ENCODE measurements around the gene CNNM1. TPM values are rescaled to one million over a fixed set of nuclear protein-coding genes. Genes with fewer than 3 reads are reported as not detected.

Gene CNNM1
- total RNA-seq, 2 experiments from 2014 or later: 1.4 to 1.5 TPM

DNA sequence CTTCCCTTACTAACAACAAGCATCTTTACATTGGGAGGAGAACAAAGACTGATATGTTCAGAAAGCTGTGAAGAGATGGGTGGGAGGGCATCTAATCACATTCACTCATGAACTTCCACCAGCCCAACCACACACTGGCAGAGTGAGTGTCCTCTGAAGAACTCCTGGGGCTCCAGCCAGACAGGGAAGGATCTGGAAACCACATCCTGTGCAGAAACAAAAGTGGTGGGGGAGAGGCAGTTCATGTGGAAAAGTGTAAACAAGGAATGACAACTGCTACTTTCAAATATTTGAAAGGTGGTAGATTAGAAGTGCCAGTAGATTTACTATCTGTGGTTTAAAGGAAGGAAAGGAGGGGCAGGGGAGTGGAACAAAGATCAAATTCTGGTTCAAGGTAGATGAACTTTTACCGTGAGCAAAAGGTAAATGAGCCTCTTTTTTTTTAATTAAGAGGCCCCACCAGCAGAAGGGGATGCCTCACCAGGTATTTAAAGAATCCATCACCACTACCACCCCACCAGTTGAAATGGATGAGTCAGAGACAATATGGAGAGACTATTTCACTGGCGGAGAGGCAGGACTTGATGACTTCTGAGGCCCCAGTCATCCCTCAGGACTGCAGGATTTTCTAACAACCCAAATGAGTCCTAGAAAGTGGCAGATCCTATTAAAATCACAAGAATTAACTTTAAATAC lies 66.7 kb downstream of the CNNM1 start:
- H3K9me3 Mint-ChIP-seq (ENCODE audit: low read depth): no peaks in the 10 kb centered on the region
- H3K4me3 Mint-ChIP-seq: no peak overlapping the region
- H3K27me3 Mint-ChIP-seq: no peaks in the 10 kb centered on the region
- intact Hi-C loops (cut with DNase I, micrococcal nuclease): no loop called here
- H3K27ac Mint-ChIP-seq: no peak overlapping the region
- ATAC-seq (no peak), DNase-seq (no peak)
- peaks cover 8% of the 10 kb centered on the region for H3K4me1 Mint-ChIP-seq
- ChIA-PET CTCF (no interaction called here), POLR2A (no interaction called here)
- H3K36me3 Mint-ChIP-seq (ENCODE audit: low read depth): peaks cover 18% of the 10 kb centered on the region

DNA sequence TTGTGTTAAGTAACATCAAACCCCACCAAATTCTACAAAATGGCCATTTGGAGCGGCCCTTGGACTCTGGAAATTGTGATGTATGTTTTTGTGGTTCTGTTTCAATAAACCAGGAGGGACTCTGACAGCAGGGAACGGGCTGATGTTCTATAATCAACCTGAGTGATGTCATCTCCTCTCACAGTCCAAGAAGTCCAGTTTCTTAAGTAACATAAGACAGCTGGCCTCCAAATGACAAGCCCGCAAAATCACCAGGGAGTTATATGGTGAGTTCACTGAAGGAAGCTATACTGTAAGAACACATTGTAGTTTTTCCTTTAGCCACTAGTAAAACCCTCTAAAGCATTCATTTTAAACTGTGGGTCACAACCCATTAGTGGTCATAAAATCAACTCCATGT lies 67.3 kb downstream of the CNNM1 start:
- CTCF ChIA-PET: no interaction called here
- no peaks in the 10 kb centered on the region for H3K27me3 Mint-ChIP-seq
- peaks cover 20% of the 10 kb centered on the region for H3K36me3 Mint-ChIP-seq (ENCODE audit: low read depth)
- H3K27ac Mint-ChIP-seq: no peak overlapping the region
- no peaks in the 10 kb centered on the region for H3K9me3 Mint-ChIP-seq (ENCODE audit: low read depth)
- no peak for ATAC-seq
- POLR2A ChIA-PET: no interaction called here
- no peak overlapping the region for H3K4me3 Mint-ChIP-seq
- DNase-seq: no peak
- intact Hi-C loops (cut with DNase I, micrococcal nuclease): no loop called here
- peaks cover 8% of the 10 kb centered on the region for H3K4me1 Mint-ChIP-seq

DNA sequence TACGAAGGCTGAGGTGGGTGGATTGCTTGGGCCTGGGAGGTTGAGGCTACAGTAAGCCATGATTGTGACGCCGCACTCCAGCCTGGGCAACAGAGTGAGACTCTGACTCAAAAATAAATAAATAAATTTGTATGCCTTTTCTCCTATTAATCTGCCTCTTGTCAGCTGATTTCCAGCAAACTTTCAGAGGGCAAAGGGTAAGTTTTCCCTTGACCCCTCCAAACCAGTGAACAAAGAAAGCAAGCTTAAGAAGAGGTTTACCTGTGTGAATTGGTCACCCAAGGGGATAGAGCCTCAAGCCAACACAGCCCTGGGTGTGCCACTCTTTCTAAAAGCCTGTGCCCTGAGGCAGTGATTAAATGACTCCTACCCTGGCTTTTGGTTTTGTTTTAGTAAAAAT lies 70.5 kb downstream of the CNNM1 start:
- ATAC-seq: no peak
- ChIA-PET CTCF (no interaction called here), POLR2A (no interaction called here)
- Mint-ChIP-seq H3K27ac (no peak overlapping the region), H3K27me3 (no peaks in the 10 kb centered on the region), H3K4me1 (peaks cover 3% of the 10 kb centered on the region), H3K9me3 (ENCODE audit: low read depth) (no peaks in the 10 kb centered on the region), H3K36me3 (ENCODE audit: low read depth) (peaks cover 33% of the 10 kb centered on the region), H3K4me3 (no peak overlapping the region)
- no peak for DNase-seq
- intact Hi-C loops (cut with DNase I, micrococcal nuclease): no loop called here

DNA sequence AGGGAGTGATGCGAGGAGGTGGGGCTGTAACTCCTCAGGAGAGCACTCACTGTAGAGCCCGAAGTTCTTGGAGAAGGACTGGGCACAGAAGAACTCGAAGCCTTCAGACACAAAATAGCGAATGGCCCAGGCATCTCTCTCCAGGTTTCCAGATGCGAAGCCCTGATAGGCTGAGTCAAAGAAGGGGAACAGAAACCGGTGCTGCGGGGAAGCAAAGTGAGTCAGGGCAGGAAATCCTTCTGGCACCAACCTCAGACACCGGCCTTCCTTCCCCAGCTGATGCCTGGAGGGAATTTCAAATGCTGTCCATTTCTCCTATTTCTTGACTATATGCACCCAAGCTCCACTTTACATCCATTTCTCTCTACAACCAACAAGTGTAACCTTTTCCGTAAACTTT lies 74.5 kb downstream of the CNNM1 start:
- ChIA-PET CTCF (interaction anchor here (0.7 to 1.2 kb wide), 2 partner anchors 12 to 172 kb away, joined by 3 to 4 read pairs; no protein-coding TSS in a partner anchor), POLR2A (no interaction called here)
- Mint-ChIP-seq H3K9me3 (ENCODE audit: low read depth) (no peaks in the 10 kb centered on the region), H3K4me3 (no peak overlapping the region), H3K36me3 (ENCODE audit: low read depth) (peaks cover 29% of the 10 kb centered on the region), H3K27ac (no peak overlapping the region), H3K4me1 (no peaks in the 10 kb centered on the region), H3K27me3 (no peaks in the 10 kb centered on the region)
- ATAC-seq (no peak), DNase-seq (no peak)
- intact Hi-C loops (cut with DNase I, micrococcal nuclease): no loop called here

DNA sequence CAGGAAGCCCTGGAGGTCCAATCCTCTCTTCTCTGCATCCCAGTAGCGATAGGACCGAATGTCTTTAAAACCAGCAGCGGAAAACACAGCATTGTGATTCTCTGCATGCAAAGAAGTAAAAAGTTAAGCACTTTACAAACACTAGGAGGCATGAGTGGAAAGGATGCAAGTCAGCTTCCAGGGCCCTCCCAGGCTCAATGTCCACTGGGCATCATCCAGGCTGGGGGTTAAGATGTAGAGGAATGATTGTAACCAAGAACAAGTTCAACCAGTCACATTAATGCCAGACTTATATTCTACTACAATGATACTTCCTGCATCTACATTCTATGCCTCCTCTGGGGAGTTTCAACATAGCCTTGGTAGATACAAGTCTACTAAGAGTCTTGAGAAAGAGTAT lies 77.0 kb downstream of the CNNM1 start:
- peaks cover 30% of the 10 kb centered on the region for H3K36me3 Mint-ChIP-seq (ENCODE audit: low read depth)
- intact Hi-C loops (cut with DNase I, micrococcal nuclease): no loop called here
- no peak for ATAC-seq

DNA sequence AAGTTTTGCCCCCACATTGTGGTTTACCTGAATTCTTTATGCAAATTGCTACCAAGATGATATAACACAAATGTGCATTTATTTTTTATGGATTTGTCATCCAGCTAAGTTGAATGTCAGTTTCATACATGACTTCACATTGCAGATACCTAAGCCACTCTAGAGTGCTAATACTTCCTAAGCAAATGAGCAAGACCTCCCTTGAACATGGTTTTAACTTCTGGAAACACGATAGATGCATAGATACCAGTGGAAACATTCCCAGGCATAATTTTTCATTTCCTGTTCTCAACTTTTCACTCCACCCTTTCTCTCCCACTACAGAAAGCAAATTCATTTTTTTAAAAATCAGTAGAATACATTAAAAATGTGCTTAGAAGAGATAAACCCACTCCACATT lies 81.0 kb downstream of the CNNM1 start:
- Mint-ChIP-seq H3K4me1 (peaks cover 5% of the 10 kb centered on the region), H3K9me3 (ENCODE audit: low read depth) (no peaks in the 10 kb centered on the region), H3K27me3 (no peaks in the 10 kb centered on the region), H3K4me3 (no peak overlapping the region), H3K27ac (no peak overlapping the region), H3K36me3 (ENCODE audit: low read depth) (peaks cover 22% of the 10 kb centered on the region)
- ATAC-seq (no peak), DNase-seq (no peak)
- CTCF ChIA-PET: no interaction called here
- intact Hi-C loops (cut with DNase I, micrococcal nuclease): no loop called here
- POLR2A ChIA-PET: no interaction called here

More for the DNA sequence above, 77.0 kb downstream of the CNNM1 start:
- peaks cover 5% of the 10 kb centered on the region for H3K4me1 Mint-ChIP-seq
- no peaks in the 10 kb centered on the region for H3K27me3 Mint-ChIP-seq
- H3K27ac Mint-ChIP-seq: no peak overlapping the region
- ChIA-PET CTCF (no interaction called here), POLR2A (no interaction called here)
- no peaks in the 10 kb centered on the region for H3K9me3 Mint-ChIP-seq (ENCODE audit: low read depth)
- no peak overlapping the region for H3K4me3 Mint-ChIP-seq
- DNase-seq: no peak

DNA sequence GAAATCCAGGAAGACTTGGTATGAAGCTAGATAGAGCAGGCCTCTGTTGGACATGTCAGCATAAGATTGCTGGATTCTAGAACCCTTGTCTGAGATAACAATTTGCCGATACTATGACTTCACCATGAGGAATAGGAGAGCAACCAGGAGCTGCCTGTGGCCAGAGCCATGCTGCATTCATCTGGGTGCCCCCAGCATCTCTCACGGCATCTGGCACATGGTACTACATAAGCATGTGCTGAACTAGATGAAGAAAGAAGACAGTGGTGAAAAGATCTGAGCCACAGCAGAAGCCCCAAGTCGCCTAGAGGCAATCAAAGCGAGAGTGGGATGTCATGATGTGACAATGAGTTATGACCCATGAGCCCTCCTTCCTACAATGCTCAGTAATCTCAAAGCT lies 81.7 kb downstream of the CNNM1 start:
- POLR2A ChIA-PET: no interaction called here
- H3K4me1 Mint-ChIP-seq: peaks cover 5% of the 10 kb centered on the region

DNA sequence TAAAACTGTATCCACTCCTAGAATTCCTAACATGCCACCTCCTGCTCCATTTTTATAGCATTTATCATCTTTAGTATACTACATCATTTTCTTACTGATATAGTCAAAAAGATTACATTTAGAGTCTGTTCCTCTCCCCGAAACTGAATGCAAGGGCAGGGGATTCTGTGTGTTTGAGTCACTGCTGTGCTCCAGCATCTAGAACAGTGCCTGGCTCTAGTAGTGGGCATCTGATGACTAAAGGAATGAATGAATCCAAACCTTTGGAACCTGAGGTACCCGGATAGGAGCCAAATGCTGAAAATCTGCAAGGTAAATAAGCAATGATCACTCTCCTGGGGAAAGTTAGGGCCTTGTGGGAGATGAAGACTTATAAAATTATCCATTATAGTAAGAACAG lies 82.4 kb downstream of the CNNM1 start:
- DNase-seq (no peak), ATAC-seq (no peak)
- H3K4me3 Mint-ChIP-seq: no peak overlapping the region
- peaks cover 3% of the 10 kb centered on the region for H3K9me3 Mint-ChIP-seq (ENCODE audit: low read depth)
- CTCF ChIA-PET: interaction anchor here (1.2 kb wide), 1 partner anchor 25 kb away, joined by 3 read pairs; no protein-coding TSS in a partner anchor
- POLR2A ChIA-PET: no interaction called here
- H3K27me3 Mint-ChIP-seq: no peaks in the 10 kb centered on the region
- peaks cover 5% of the 10 kb centered on the region for H3K4me1 Mint-ChIP-seq
- H3K36me3 Mint-ChIP-seq (ENCODE audit: low read depth): peaks cover 31% of the 10 kb centered on the region
- H3K27ac Mint-ChIP-seq: no peak overlapping the region
- intact Hi-C loops (cut with DNase I, micrococcal nuclease): no loop called here

More for the DNA sequence above, 81.7 kb downstream of the CNNM1 start:
- Mint-ChIP-seq H3K9me3 (ENCODE audit: low read depth) (no peaks in the 10 kb centered on the region), H3K4me3 (no peak overlapping the region), H3K27me3 (no peaks in the 10 kb centered on the region), H3K27ac (no peak overlapping the region), H3K36me3 (ENCODE audit: low read depth) (peaks cover 24% of the 10 kb centered on the region)
- ATAC-seq (no peak), DNase-seq (no peak)
- CTCF ChIA-PET: interaction anchor here (1.2 kb wide), 1 partner anchor 26 kb away, joined by 3 read pairs; no protein-coding TSS in a partner anchor
- intact Hi-C loops (cut with DNase I, micrococcal nuclease): no loop called here

DNA sequence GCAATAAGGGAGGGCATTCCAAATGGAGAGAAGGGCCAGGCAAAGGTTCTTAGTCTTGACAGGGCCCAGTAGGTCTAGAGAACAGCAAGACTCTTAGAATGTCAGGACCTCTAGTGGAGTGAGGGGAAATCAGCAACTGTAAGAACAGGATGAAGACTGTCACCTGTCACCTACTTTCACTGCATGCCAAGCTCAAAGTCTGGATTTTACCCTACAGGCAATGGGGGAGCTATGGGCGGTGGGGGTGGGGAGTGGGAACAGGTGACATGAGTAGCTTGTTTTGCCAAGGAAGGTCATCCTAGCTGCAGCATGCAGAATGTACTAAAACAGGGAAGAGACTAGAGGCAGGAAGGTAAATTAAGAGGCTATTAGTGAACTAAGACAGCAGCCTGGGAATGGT lies 82.9 kb downstream of the CNNM1 start:
- ChIA-PET CTCF (interaction anchor here (0.6 to 1.2 kb wide), 2 partner anchors 25 to 43 kb away, joined by 3 read pairs; no protein-coding TSS in a partner anchor), POLR2A (interaction anchor here (0.6 kb wide), 1 partner anchor 133 kb away, joined by 5 read pairs; no protein-coding TSS in a partner anchor)
- no peak for DNase-seq
- peaks cover 31% of the 10 kb centered on the region for H3K36me3 Mint-ChIP-seq (ENCODE audit: low read depth)
- H3K27me3 Mint-ChIP-seq: no peaks in the 10 kb centered on the region
- no peak overlapping the region for H3K27ac Mint-ChIP-seq
- peaks cover 3% of the 10 kb centered on the region for H3K9me3 Mint-ChIP-seq (ENCODE audit: low read depth)
- intact Hi-C loops (cut with DNase I, micrococcal nuclease): no loop called here
- no peak for ATAC-seq
- H3K4me3 Mint-ChIP-seq: no peak overlapping the region
- peaks cover 5% of the 10 kb centered on the region for H3K4me1 Mint-ChIP-seq

DNA sequence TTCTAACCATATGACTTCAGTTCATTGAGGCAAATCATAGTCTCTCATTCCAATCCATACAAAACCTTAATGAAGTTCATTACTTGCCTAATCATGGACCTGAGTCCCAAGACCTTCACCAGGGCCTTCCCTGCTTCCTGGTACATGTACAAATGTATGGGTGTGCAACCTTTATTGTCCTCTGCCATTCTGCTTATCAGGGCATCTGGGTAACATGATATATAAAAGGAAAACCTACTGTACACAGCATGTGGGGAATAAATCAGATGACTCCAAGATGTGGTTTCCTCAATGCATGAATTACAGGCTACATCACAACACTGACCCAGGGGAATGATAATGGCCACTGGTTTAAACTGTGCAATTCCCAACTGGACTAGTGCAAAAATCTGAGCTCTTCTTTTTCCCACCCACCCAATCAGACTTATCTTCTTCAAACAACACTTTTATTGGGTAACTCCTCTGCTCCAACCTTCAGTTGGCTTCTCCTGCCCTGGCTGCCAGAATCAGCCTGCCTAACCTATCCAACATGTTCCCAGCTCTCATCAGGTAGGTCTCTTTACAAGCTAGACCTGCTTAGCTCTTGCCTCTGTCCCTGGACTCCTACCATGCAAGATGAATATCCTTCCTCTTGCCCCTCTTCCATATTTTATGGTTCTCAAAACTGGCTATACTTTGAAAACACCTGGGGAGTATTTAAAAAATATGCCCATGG lies 89.9 kb downstream of the CNNM1 start:
- Mint-ChIP-seq H3K4me3 (no peak overlapping the region), H3K9me3 (ENCODE audit: low read depth) (peaks cover 3% of the 10 kb centered on the region), H3K27ac (no peak overlapping the region), H3K36me3 (ENCODE audit: low read depth) (peaks cover 52% of the 10 kb centered on the region), H3K4me1 (no peaks in the 10 kb centered on the region), H3K27me3 (no peaks in the 10 kb centered on the region)
- intact Hi-C loops (cut with DNase I, micrococcal nuclease): no loop called here
- POLR2A ChIA-PET: no interaction called here
- no peak for ATAC-seq
- no peak for DNase-seq
- CTCF ChIA-PET: interaction anchor here (2.9 kb wide), 1 partner anchor 17 kb away, joined by 11 read pairs; no protein-coding TSS in a partner anchor

DNA sequence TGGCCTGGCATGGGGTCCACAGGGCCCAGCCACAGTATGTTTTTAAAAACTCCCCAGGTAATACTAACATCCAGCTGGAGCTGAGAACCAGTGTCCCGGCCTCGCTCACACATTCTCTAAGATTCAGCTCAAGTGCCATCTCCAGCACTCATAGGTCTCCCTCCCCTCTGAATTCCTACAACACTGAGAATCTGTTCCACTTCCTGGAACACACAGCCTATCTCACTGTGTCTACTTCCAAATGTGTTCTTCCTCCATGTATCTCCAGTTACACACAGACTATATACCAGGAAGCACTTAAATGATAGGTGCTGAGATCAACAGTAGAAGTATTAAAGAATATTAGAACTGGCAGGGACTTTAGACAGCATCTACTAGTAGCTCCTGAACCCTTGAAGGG lies 90.5 kb downstream of the CNNM1 start:
- intact Hi-C loops (cut with DNase I, micrococcal nuclease): no loop called here
- DNase-seq (no peak), ATAC-seq (no peak)
- Mint-ChIP-seq H3K4me3 (no peak overlapping the region), H3K27me3 (no peaks in the 10 kb centered on the region), H3K4me1 (no peaks in the 10 kb centered on the region), H3K9me3 (ENCODE audit: low read depth) (peaks cover 3% of the 10 kb centered on the region), H3K36me3 (ENCODE audit: low read depth) (peaks cover 49% of the 10 kb centered on the region), H3K27ac (no peak overlapping the region)
- CTCF ChIA-PET: interaction anchor here (0.6 to 2.9 kb wide), 2 partner anchors 16 to 1113 kb away, joined by 5 to 11 read pairs; no protein-coding TSS in a partner anchor
- POLR2A ChIA-PET: no interaction called here

DNA sequence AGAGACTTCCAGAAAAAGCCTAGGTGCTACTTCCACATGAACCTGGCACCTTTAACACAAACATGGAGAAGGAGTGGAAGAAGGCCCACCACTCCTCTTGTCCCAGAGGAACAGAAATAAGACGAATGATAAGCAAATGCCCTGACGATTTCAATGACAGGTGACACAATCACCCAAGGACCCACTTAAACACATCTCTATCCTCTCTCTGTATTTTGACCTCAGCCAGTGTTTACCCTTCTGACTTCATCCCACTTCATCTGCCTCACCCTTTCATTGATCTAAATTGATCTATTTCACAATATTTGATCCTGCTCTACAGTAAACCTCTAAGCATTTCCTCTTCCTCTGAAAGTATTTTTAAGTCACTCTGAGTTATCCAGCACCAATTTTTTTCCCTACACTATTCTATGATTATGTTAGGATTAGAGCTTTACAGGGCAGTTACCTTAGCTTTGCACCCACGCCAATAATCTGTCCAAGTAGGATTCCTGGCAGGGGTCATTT lies 92.1 kb downstream of the CNNM1 start:
- DNase-seq (no peak), ATAC-seq (no peak)
- intact Hi-C loops (cut with DNase I, micrococcal nuclease): no loop called here
- Mint-ChIP-seq H3K36me3 (ENCODE audit: low read depth) (peaks cover 45% of the 10 kb centered on the region), H3K4me1 (no peaks in the 10 kb centered on the region), H3K9me3 (ENCODE audit: low read depth) (peaks cover 2% of the 10 kb centered on the region), H3K27ac (no peak overlapping the region), H3K27me3 (no peaks in the 10 kb centered on the region), H3K4me3 (no peak overlapping the region)
- ChIA-PET POLR2A (no interaction called here), CTCF (no interaction called here)
